Stimulated activated CD8-positive, alpha-beta memory T cell treated with anti-CD3 and anti-CD28 coated beads, Interleukin-7, amount 100 ng/mL, for 1 hour (primary cell): Measurements from ENCODE around the gene RAB10.
"Not testable (repeated sequence)": the region's sequence is repeated elsewhere in the genome, so short reads cannot be mapped to it uniquely, and the experiment has no call there.

Experiments used
- DNase-seq, 2 donors: peaks; one replicate each; pipeline ENCODE4 v3.0.0-alpha.2; 2020; ENCODE audit warnings: low read depth in 2 of 2

The RAB10 gene

GRCh38 chr2:26058390-26058789, 24.5 kb downstream of the RAB10 start:
- no peak for DNase-seq

GRCh38 chr2:26059542-26059941, 25.7 kb downstream of the RAB10 start:
- no peak for DNase-seq

GRCh38 chr2:26061539-26061938, 27.7 kb downstream of the RAB10 start:
- no peak for DNase-seq

GRCh38 chr2:26064846-26065245, 31.0 kb downstream of the RAB10 start:
- no peak for DNase-seq

- no peak for DNase-seq
Measured at GRCh38 chr2:26067186-26067974, 33.5 kb downstream of the RAB10 start.

GRCh38 chr2:26067980-26068507, 34.2 kb downstream of the RAB10 start:
- no peak for DNase-seq

- peak in 1 of 2 donors; percentile 23 for DNase-seq
Measured at GRCh38 chr2:26068602-26069298, 34.9 kb downstream of the RAB10 start.

- no peak for DNase-seq
Measured at GRCh38 chr2:26070730-26071129, 36.8 kb downstream of the RAB10 start.

GRCh38 chr2:26072925-26073768, 39.3 kb downstream of the RAB10 start:
- no peak for DNase-seq

- DNase-seq: no peak
Measured at GRCh38 chr2:26073830-26074229, 39.9 kb downstream of the RAB10 start.

- DNase-seq: no peak
Measured at GRCh38 chr2:26074676-26075075, 40.8 kb downstream of the RAB10 start.

- DNase-seq: no peak
Measured at GRCh38 chr2:26075173-26075572, 41.3 kb downstream of the RAB10 start.

- DNase-seq: no peak
Measured at GRCh38 chr2:26076001-26076587, 42.2 kb downstream of the RAB10 start.

- DNase-seq: no peak
Measured at GRCh38 chr2:26077291-26077690, 43.4 kb downstream of the RAB10 start.

GRCh38 chr2:26078939-26079338, 45.1 kb downstream of the RAB10 start:
- DNase-seq: no peak

- DNase-seq: no peak
Measured at GRCh38 chr2:26080356-26080755, 46.5 kb downstream of the RAB10 start.

- DNase-seq: not testable (repeated sequence)
Measured at GRCh38 chr2:26080925-26081324, 47.0 kb downstream of the RAB10 start.

GRCh38 chr2:26081556-26081955, 47.7 kb downstream of the RAB10 start:
- DNase-seq: no peak

- no peak for DNase-seq
Measured at GRCh38 chr2:26086155-26086637, 52.3 kb downstream of the RAB10 start.

GRCh38 chr2:26086779-26087178, 52.9 kb downstream of the RAB10 start:
- DNase-seq: no peak

- no peak for DNase-seq
Measured at GRCh38 chr2:26088038-26088643, 54.3 kb downstream of the RAB10 start.
